Neural cell (in vitro differentiated cells): Measurements from ENCODE around the gene TRERF1. TPM values are rescaled to one million over a fixed set of nuclear protein-coding genes. Genes with fewer than 3 reads are reported as not detected.

ENCODE experiments used
- H2AFZ ChIP-seq: fragments of 200-600, 300-800 bp; sonication (generic), shearing (Covaris generic); 2 replicates; pipeline ENCODE4 v1.6.0; 2014; ENCODE audit warnings: low read depth, mild to moderate bottlenecking, antibody characterized with exemption, low read length, moderate library complexity
- H3F3A ChIP-seq: fragments of 200-600 bp; shearing (Covaris generic); 2 replicates; pipeline ENCODE4 v1.6.1; 2016; ENCODE audit warnings: mild to moderate bottlenecking, moderate library complexity, mixed read lengths, antibody characterized with exemption, low read length; ENCODE audit not compliant: insufficient read depth, poor library complexity, severe bottlenecking
- H3K27ac ChIP-seq: fragments of 200-600, 300-800 bp; sonication (generic), shearing (Covaris generic); 2 replicates; pipeline ENCODE4 v1.5.1; 2014; ENCODE audit warnings: mild to moderate bottlenecking, low read length, moderate library complexity
- H3K27me3 ChIP-seq: fragments of 300-800, 200-600 bp; sonication (generic), shearing (Covaris generic); 2 replicates; pipeline ENCODE4 v1.6.0; 2014; ENCODE audit warnings: mild to moderate bottlenecking, low read depth, low read length, moderate library complexity; ENCODE audit not compliant: insufficient read depth
- H3K36me3 ChIP-seq: fragments of 300-800, 200-600 bp; sonication (generic), shearing (Covaris generic); 2 replicates; pipeline ENCODE4 v1.5.1; 2014; ENCODE audit warnings: mild to moderate bottlenecking, antibody characterized with exemption, low read length, moderate library complexity; ENCODE audit not compliant: insufficient read depth
- H3K4me2 ChIP-seq: fragments of 300-800, 200-600 bp; sonication (generic), shearing (Covaris generic); 2 replicates; pipeline ENCODE4 v1.6.0; 2014; ENCODE audit warnings: mild to moderate bottlenecking, low read length
- H3K4me3 ChIP-seq: fragments of 300-800, 200-600 bp; sonication (generic), shearing (Covaris generic); 2 replicates; pipeline ENCODE4 v1.5.1; 2014; ENCODE audit warnings: mild to moderate bottlenecking, low read length, moderate library complexity
- H3K79me2 ChIP-seq: fragments of 200-600 bp; shearing (Covaris generic); replicated peaks from 2 replicates; pipeline ENCODE4 v1.6.0; 2014; ENCODE audit warnings: mild to moderate bottlenecking, low read length, moderate library complexity; ENCODE audit not compliant: insufficient read depth
- H3K9ac ChIP-seq: fragments of 300-800, 200-600 bp; sonication (generic), shearing (Covaris generic); 2 replicates; pipeline ENCODE4 v1.6.1; 2016; ENCODE audit warnings: mild to moderate bottlenecking, low read length, mixed read lengths
- H3K9me2 ChIP-seq: fragments of 200-600 bp; shearing (Covaris generic); 2 replicates; pipeline ENCODE4 v1.6.1; 2016; ENCODE audit warnings: mild to moderate bottlenecking, low read length, mixed read lengths; ENCODE audit not compliant: insufficient read depth
- H3K9me3 ChIP-seq: fragments of 200-600, 300-800 bp; sonication (generic), shearing (Covaris generic); 2 replicates; pipeline ENCODE4 v1.6.1; 2016; ENCODE audit warnings: mild to moderate bottlenecking, mixed run types, low read length, moderate library complexity, mixed read lengths
- H4K20me1 ChIP-seq: fragments of 200-600 bp; shearing (Covaris generic); 2 replicates; pipeline ENCODE4 v1.6.1; 2016; ENCODE audit warnings: mild to moderate bottlenecking, mixed run types; ENCODE audit not compliant: insufficient read depth
- EP300 ChIP-seq: fragments of 450-650 bp; conservative IDR thresholded peaks from 2 replicates; pipeline ENCODE4 v1.6.1; 2014; ENCODE audit warnings: antibody characterized with exemption, mild to moderate bottlenecking, moderate library complexity; ENCODE audit not compliant: poor library complexity, severe bottlenecking
- EZH2 ChIP-seq: fragments of 200-600, 300-800 bp; shearing (Covaris generic), sonication (generic); IDR thresholded peaks from 2 replicates; pipeline ENCODE4 v1.6.1; 2014; ENCODE audit warnings: antibody characterized with exemption, low read length, borderline replicate concordance, mild to moderate bottlenecking; ENCODE audit not compliant: insufficient read depth, poor library complexity, severe bottlenecking
- MXI1 ChIP-seq: fragments of 450-650 bp; conservative IDR thresholded peaks from 2 replicates; pipeline ENCODE4 v1.6.1; 2014; ENCODE audit warnings: antibody characterized with exemption, mild to moderate bottlenecking; ENCODE audit not compliant: poor library complexity, severe bottlenecking
- POLR2AphosphoS5 ChIP-seq: IDR thresholded peaks from 2 replicates; pipeline ENCODE4 v1.6.1; 2012
- RAD21 ChIP-seq: fragments of 450-650 bp; conservative IDR thresholded peaks from 2 replicates; pipeline ENCODE4 v1.6.1; 2014; ENCODE audit warnings: antibody characterized with exemption, mild to moderate bottlenecking, moderate library complexity
- SMC3 ChIP-seq: fragments of 450-650 bp; conservative IDR thresholded peaks from 2 replicates; pipeline ENCODE4 v1.6.1; 2014; ENCODE audit warnings: antibody characterized with exemption, mild to moderate bottlenecking, moderate library complexity; ENCODE audit not compliant: poor library complexity
- TAF1 ChIP-seq: IDR thresholded peaks from 2 replicates; pipeline ENCODE4 v1.6.1; 2012; ENCODE audit warnings: low read depth
- polyA plus RNA-seq: library from polyadenylated mRNA; depleted of rRNA; stranded (reverse); fragments of >200 nt; gene quantifications from 2 replicates; pipeline ENCODE4 v1.2.3, GENCODE V29; 2014
- TF ChIP-seq, protein P1 (sequence below): fragments of 450-650 bp; IDR thresholded peaks from 2 replicates; pipeline ENCODE4 v1.5.1; 2014; ENCODE audit warnings: antibody characterized with exemption, mild to moderate bottlenecking, moderate library complexity; ENCODE audit not compliant: poor library complexity, severe bottlenecking
- TF ChIP-seq, protein P2 (sequence below): IDR thresholded peaks from 2 replicates; pipeline ENCODE4 v1.6.1; 2012; ENCODE audit warnings: borderline replicate concordance

TRERF1 gene
- polyA plus RNA-seq, 1 donor from 2014 or later, result 4.5 TPM

DNA sequence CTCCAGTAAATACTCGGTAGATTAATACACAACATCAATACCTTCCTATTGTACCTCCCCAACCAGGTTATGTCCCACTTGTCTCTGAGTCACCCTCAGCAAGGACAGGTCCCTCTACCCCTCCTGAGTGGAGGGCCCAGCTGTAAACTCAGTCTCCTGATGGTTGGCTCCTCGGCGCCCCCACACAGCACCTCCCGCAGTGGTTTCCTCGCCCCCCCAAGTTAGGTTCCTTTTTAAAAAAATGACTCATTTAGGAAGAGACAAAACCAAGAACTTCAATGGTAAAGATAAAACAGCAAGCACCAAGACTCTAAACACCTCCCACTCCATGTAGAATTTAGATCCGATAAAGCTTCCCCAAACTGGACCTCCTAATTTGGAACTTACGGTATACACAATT is 83.5 kb downstream of the TRERF1 start:
- Histone ChIP-seq H3K4me3 (no peak overlapping the region), H3K9ac (no peak overlapping the region), H2AFZ (no peak overlapping the region), H3K36me3 (no peaks in the 10 kb centered on the region), H3K79me2 (peaks cover 4% of the 10 kb centered on the region), H4K20me1 (no peaks in the 10 kb centered on the region), H3F3A (no peaks in the 10 kb centered on the region), H3K27ac (no peak overlapping the region), H3K9me3 (no peaks in the 10 kb centered on the region), H3K9me2 (no peaks in the 10 kb centered on the region), H3K4me2 (no peak overlapping the region), H3K27me3 (no peaks in the 10 kb centered on the region)
- TF ChIP-seq MXI1, result no peak
- TF ChIP-seq EZH2, result no peak
- TF ChIP-seq SMC3, result no peak
- no peak for TF ChIP-seq TAF1
- TF ChIP-seq, protein P1, sequence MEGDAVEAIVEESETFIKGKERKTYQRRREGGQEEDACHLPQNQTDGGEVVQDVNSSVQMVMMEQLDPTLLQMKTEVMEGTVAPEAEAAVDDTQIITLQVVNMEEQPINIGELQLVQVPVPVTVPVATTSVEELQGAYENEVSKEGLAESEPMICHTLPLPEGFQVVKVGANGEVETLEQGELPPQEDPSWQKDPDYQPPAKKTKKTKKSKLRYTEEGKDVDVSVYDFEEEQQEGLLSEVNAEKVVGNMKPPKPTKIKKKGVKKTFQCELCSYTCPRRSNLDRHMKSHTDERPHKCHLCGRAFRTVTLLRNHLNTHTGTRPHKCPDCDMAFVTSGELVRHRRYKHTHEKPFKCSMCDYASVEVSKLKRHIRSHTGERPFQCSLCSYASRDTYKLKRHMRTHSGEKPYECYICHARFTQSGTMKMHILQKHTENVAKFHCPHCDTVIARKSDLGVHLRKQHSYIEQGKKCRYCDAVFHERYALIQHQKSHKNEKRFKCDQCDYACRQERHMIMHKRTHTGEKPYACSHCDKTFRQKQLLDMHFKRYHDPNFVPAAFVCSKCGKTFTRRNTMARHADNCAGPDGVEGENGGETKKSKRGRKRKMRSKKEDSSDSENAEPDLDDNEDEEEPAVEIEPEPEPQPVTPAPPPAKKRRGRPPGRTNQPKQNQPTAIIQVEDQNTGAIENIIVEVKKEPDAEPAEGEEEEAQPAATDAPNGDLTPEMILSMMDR, result no peak
- no peak for TF ChIP-seq RAD21
- TF ChIP-seq EP300, result no peak
- no peak for TF ChIP-seq POLR2AphosphoS5
- TF ChIP-seq, protein P2, sequence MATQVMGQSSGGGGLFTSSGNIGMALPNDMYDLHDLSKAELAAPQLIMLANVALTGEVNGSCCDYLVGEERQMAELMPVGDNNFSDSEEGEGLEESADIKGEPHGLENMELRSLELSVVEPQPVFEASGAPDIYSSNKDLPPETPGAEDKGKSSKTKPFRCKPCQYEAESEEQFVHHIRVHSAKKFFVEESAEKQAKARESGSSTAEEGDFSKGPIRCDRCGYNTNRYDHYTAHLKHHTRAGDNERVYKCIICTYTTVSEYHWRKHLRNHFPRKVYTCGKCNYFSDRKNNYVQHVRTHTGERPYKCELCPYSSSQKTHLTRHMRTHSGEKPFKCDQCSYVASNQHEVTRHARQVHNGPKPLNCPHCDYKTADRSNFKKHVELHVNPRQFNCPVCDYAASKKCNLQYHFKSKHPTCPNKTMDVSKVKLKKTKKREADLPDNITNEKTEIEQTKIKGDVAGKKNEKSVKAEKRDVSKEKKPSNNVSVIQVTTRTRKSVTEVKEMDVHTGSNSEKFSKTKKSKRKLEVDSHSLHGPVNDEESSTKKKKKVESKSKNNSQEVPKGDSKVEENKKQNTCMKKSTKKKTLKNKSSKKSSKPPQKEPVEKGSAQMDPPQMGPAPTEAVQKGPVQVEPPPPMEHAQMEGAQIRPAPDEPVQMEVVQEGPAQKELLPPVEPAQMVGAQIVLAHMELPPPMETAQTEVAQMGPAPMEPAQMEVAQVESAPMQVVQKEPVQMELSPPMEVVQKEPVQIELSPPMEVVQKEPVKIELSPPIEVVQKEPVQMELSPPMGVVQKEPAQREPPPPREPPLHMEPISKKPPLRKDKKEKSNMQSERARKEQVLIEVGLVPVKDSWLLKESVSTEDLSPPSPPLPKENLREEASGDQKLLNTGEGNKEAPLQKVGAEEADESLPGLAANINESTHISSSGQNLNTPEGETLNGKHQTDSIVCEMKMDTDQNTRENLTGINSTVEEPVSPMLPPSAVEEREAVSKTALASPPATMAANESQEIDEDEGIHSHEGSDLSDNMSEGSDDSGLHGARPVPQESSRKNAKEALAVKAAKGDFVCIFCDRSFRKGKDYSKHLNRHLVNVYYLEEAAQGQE, result no peak

DNA sequence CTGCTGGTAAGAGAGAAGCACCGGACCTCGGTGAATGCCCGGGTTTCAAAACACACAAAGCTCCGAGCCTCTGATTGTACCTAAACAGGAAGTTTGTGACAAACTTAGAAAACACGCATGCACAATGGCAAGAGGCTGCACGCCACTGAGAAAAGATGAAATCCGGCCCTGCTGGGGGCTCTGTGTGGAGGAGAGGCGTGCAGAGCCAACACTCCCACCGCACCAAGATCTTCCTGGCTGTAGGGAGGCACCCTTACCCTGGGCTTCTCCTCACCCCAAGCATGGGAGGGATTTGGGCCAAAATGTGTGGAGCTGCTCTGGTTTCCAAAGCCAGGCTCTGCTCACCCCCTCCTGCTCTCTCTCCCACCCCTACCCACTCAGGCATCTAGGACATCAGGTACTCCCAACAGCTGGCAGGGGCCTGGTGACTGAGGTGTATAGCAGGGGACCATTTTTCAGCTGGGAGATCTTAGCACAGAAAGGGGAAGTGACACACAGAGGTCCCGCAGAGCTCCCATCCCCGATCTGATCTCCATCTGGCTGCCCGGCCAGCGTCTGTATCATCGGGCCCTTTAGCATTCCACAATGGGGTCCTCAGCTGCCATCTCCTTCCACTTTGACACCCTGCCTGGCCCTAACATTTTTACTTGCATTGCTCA is 84.2 kb downstream of the TRERF1 start:
- no peaks in the 10 kb centered on the region for H3K36me3 ChIP-seq
- H3K27ac ChIP-seq, result no peak overlapping the region
- TF ChIP-seq MXI1 (no peak), SMC3 (no peak), EP300 (no peak), RAD21 (no peak), POLR2AphosphoS5 (no peak), EZH2 (no peak), TAF1 (no peak)
- TF ChIP-seq, protein P1, result no peak
- TF ChIP-seq, protein P2, result no peak
- no peak overlapping the region for H3K9ac ChIP-seq
- H3K9me3 ChIP-seq, result no peaks in the 10 kb centered on the region
- peaks cover 4% of the 10 kb centered on the region for H3K79me2 ChIP-seq
- no peaks in the 10 kb centered on the region for H3K27me3 ChIP-seq
- no peaks in the 10 kb centered on the region for H4K20me1 ChIP-seq
- H2AFZ ChIP-seq, result no peak overlapping the region
- H3F3A ChIP-seq, result no peaks in the 10 kb centered on the region
- H3K4me3 ChIP-seq, result no peak overlapping the region
- no peaks in the 10 kb centered on the region for H3K9me2 ChIP-seq
- H3K4me2 ChIP-seq, result no peak overlapping the region
